Measurements from ENCODE around the gene CD48. TPM values are rescaled to one million over a fixed set of nuclear protein-coding genes. Genes with fewer than 3 reads are reported as not detected.

CD48 gene
- polyA plus RNA-seq, 10 donors, result 0.97 to 20.2 (median 1.8) TPM

GRCh38 chr1:160634543-160635491 lies 76.8 kb downstream of the CD48 start:
- DNase-seq, result no peak

GRCh38 chr1:160633330-160633903 lies 78.2 kb downstream of the CD48 start:
- no peak for DNase-seq

DNA sequence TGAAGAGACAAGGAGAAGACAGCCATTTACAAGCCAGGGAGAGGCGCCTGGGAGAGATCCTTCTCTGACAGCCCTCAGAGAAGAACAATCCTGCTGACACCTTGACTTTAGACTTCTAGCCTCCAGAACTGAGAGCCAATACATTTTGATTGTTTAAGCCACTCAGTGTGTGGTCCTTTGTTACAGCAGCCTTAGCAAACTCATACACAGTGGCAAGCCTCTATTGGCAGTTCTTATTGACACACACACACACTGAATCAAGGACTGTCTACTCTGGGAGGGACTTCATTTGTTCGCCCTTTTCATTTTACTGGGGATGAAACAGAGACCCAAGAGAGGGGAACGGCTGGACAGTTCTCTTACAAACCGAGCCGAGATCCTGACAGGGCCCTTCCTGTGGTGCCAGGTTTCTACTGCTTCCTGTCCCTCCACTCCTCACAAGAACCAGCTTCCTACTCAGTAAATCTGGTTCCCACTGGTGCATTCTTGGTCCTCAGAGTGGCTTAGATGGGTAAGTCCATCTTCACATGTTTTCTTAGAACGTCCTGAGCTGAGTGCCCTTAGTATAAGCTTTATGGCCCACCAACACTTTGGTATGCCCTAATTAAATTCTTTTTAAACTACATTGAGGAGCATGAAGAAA lies 79.5 kb downstream of the CD48 start:
- no peak for DNase-seq

DNA sequence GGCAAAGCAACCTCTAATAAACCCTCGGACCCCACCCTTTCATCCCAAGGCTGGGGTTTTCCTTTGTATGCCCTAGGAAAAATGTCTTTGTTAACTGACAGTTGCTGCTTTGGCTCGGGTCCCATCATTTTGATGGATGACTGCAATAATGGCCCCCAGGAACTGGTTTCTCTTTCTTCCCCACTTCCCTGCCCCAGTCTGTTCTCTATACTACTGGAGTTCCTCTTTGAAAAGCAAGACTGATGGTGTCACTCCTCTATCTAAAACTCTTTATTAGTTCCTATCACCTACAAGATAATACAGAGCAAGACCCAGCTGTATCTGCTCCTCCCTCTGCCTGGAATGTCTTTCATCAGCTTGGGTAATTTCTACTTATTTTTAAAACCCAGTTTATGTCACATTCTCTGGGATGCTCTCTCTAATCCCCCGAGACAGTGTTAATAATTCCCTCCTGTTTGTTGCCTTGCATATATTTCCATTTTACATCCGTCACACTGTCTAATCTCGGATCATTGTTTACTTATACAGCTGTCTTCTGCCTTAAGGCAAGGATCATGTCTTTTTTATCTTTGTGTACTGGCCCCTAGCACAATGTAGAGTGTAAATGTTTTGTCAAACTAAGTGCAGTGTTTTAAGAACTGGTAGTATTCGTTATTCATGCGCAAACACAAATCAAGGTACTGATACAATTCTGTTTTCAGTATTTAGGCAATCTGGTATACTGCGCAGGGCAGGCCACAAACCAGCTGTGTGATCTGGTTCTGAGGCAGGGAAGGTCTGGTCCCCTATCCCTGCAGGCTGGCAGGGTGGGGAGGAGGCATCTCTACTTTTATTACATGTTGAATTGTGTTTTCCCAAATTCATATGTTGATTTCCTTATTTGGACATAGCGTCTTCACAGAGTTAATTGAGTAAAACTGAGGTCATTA lies 80.8 kb downstream of the CD48 start:
- no peak for DNase-seq

DNA sequence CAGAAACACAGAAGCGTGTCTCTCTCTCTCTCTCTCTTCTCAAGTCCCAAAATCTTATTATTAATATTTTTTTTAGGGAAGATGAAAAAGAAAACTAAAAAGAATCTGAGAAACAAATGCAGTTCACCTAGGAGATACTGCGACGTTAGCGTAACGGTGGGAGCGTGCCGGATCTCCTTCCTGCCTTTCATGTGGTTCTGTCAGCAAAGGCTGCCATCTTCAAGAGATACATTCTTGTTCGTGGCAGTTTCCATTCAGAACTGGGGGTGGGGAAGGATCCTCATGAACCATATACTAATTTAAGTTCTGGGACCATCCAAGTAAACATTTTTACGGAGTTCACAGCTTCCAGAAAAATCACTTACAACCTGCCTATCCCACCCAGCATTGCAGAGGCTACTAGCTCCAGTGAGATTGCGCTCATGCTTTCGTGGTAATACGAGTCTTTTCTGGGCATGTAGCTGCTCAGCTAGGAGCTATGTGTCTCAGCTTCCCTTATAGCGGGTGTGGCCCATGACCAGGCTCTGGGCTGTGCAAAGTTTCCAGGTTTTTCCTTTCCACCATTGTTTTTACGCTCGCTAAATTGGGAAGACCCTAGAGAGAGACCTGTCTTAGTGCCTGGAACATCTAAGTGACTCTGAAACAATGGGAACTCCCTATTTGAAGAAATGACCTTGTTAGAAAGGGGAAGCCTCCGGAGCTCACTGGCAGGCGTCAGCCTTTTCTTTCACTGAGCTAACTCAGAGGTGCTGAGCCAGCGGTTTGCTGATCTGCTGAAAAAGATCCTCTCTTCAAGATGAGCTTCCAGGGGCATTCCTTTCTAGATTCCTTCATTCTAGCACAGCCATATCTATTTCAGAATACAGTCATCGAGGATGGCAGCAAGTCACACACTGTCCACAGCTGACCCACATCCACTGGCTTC lies 82.1 kb downstream of the CD48 start:
- DNase-seq, result peak in 1 of 3 donors; percentile 35

DNA sequence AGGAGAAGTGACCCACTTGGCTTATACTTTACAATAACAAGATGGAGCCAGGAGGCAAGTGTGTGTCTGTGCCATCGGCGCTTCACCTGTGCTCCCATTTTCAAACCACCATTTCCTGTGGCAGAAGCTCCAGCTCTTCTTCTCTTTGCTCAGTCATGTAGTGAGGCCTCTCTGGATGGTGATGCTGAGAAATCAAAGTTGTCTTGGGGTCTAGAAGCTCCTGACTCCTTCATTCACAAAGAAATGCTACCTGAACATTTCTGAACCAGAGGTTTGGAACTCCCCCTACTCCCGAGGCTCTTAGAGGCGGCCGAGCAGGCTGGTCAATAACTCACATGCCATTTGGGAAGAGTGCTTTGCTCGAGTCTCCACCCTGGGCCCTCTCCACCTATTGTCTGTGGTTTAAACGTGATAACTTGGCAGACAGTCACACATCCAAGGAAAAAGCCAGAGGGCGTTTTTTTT lies 82.8 kb downstream of the CD48 start:
- no peak for DNase-seq

Other genes starting within 250 kb of the CD48 start
- 1 to 10 TPM in 1 of 10 donors, under 1 TPM in 8, not detected in 1; 0.09 to 3.0 (median 0.15) TPM for gene SLAMF6, start 188.6 kb downstream of the CD48 start, polyA plus RNA-seq (ENCODE audit: insufficient read length in 10 of 10)
- 1 to 10 TPM in 9 of 10 donors, under 1 TPM in 1; 0.71 to 3.8 (median 1.8) TPM for gene CD84, start 132.3 kb downstream of the CD48 start, polyA plus RNA-seq (ENCODE audit: insufficient read length in 10 of 10)
- gene SLAMF1, start 64.8 kb downstream of the CD48 start, polyA plus RNA-seq (ENCODE audit: insufficient read length in 10 of 10), result 1 to 10 TPM in 1 of 10 donors, under 1 TPM in 3, not detected in 6; 0.08 to 2.5 (median 0.12) TPM
- under 1 TPM; 0.09 to 0.84 (median 0.38) TPM for gene SLAMF7, start 27.4 kb upstream of the CD48 start, polyA plus RNA-seq (ENCODE audit: insufficient read length in 10 of 10)
- 1 to 10 TPM in 1 of 10 donors, under 1 TPM in 9; 0.04 to 5.1 (median 0.24) TPM for gene LY9, start 84.4 kb upstream of the CD48 start, polyA plus RNA-seq (ENCODE audit: insufficient read length in 10 of 10)
- under 1 TPM; 0.07 to 0.62 (median 0.34) TPM for gene CD244, start 151.1 kb upstream of the CD48 start, polyA plus RNA-seq (ENCODE audit: insufficient read length in 10 of 10)
- under 1 TPM in 4 of 10 donors, not detected in 6; 0.13 to 0.48 (median 0.41) TPM for gene ITLN1, start 173.4 kb upstream of the CD48 start, polyA plus RNA-seq (ENCODE audit: insufficient read length in 10 of 10)
- gene ITLN2, start 243.0 kb upstream of the CD48 start, polyA plus RNA-seq (ENCODE audit: insufficient read length in 10 of 10), result under 1 TPM in 2 of 10 donors, not detected in 8; 0.24 TPM

Measured in muscle of back (tissue), 11 donors.